GM15510 (cell line): Measurements from ENCODE around the gene PRKAG3.

Experiments
- POLR2A ChIP-seq: IDR thresholded peaks from 3 replicates; pipeline ENCODE4 v1.6.1; 2011; ENCODE audit warnings: borderline replicate concordance; ENCODE audit not compliant: insufficient read length; ENCODE audit errors: extremely low read depth

Gene PRKAG3

GRCh38 chr2:218857371-218858137, 26.0 kb upstream of the PRKAG3 start:
- no peak for TF ChIP-seq POLR2A

GRCh38 chr2:218856896-218857243, 25.3 kb upstream of the PRKAG3 start:
- no peak for TF ChIP-seq POLR2A

- TF ChIP-seq POLR2A, result no peak
Measured at GRCh38 chr2:218856167-218856895, 24.7 kb upstream of the PRKAG3 start.

GRCh38 chr2:218855305-218856166, 23.9 kb upstream of the PRKAG3 start:
- no peak for TF ChIP-seq POLR2A

GRCh38 chr2:218854860-218855259, 23.3 kb upstream of the PRKAG3 start:
- no peak for TF ChIP-seq POLR2A

GRCh38 chr2:218853766-218854165, 22.2 kb upstream of the PRKAG3 start:
- no peak for TF ChIP-seq POLR2A

- TF ChIP-seq POLR2A, result no peak
Measured at GRCh38 chr2:218852911-218853667, 21.5 kb upstream of the PRKAG3 start.

GRCh38 chr2:218851286-218851685, 19.7 kb upstream of the PRKAG3 start:
- TF ChIP-seq POLR2A, result no peak

GRCh38 chr2:218850796-218851195, 19.2 kb upstream of the PRKAG3 start:
- no peak for TF ChIP-seq POLR2A

- TF ChIP-seq POLR2A, result no peak
Measured at GRCh38 chr2:218849721-218850120, 18.1 kb upstream of the PRKAG3 start.

GRCh38 chr2:218839888-218840287, 8.3 kb upstream of the PRKAG3 start:
- no peak for TF ChIP-seq POLR2A

- no peak for TF ChIP-seq POLR2A
Measured at GRCh38 chr2:218839430-218839829, 7.8 kb upstream of the PRKAG3 start.

- no peak for TF ChIP-seq POLR2A
Measured at GRCh38 chr2:218837495-218837894, 5.9 kb upstream of the PRKAG3 start.

- no peak for TF ChIP-seq POLR2A
Measured at GRCh38 chr2:218834685-218835084, 3.1 kb upstream of the PRKAG3 start.
